SK-N-SH treated with all-trans-retinoic acid at 6 μM for 48 hours (cell line): ENCODE results near the gene CGREF1.

Source experiments
- ARNTL ChIP-seq: fragments of 450-650 bp; formaldehyde crosslinking; IDR thresholded peaks from 2 replicates; pipeline ENCODE4 v1.5.0; 2020; ENCODE audit warnings: low read depth, mild to moderate bottlenecking, moderate library complexity, borderline replicate concordance
- CSDC2 ChIP-seq: fragments of 250-450 bp; sonication (Bioruptor Pico); IDR thresholded peaks from 2 replicates; pipeline ENCODE4 v1.5.0; 2020; ENCODE audit warnings: mild to moderate bottlenecking, moderate library complexity
- CSRNP3 ChIP-seq: fragments of 250-450 bp; sonication (Bioruptor Pico); IDR thresholded peaks from 2 replicates; pipeline ENCODE4 v1.5.1; 2021; ENCODE audit warnings: mild to moderate bottlenecking, moderate library complexity
- GLIS3 ChIP-seq: fragments of 250-450 bp; sonication (Bioruptor Pico); IDR thresholded peaks from 2 replicates; pipeline ENCODE4 v1.5.0; 2020; ENCODE audit warnings: mild to moderate bottlenecking, moderate library complexity
- OSR1 ChIP-seq: fragments of 250-450 bp; sonication (Bioruptor Pico); IDR thresholded peaks from 2 replicates; pipeline ENCODE4 v1.8.0; 2022; ENCODE audit warnings: moderate library complexity, mild to moderate bottlenecking, inconsistent platforms
- PPARA ChIP-seq: fragments of 250-450 bp; sonication (Bioruptor Pico); IDR thresholded peaks from 2 replicates; pipeline ENCODE4 v1.5.0; 2020; ENCODE audit warnings: mild to moderate bottlenecking, borderline replicate concordance
- TCF4 ChIP-seq: fragments of 250-450 bp; sonication (Bioruptor Pico); IDR thresholded peaks from 2 replicates; pipeline ENCODE4 v1.8.0; 2021; ENCODE audit warnings: mild to moderate bottlenecking, moderate library complexity, borderline replicate concordance
- ZC3H10 ChIP-seq: fragments of 250-450 bp; sonication (Bioruptor Pico); IDR thresholded peaks from 2 replicates; pipeline ENCODE4 v1.5.1; 2021; ENCODE audit warnings: mild to moderate bottlenecking, moderate library complexity
- ZFP3 ChIP-seq: fragments of 250-450 bp; sonication (Bioruptor Pico); IDR thresholded peaks from 2 replicates; pipeline ENCODE4 v1.5.0; 2020; ENCODE audit warnings: mild to moderate bottlenecking, moderate library complexity
- ZFP30 ChIP-seq: fragments of 450-650 bp; formaldehyde crosslinking; IDR thresholded peaks from 2 replicates; pipeline ENCODE4 v1.5.0; 2022; ENCODE audit warnings: mild to moderate bottlenecking, moderate library complexity
- TF ChIP-seq, protein P1 (sequence below): fragments of 250-450 bp; sonication (Bioruptor Pico); IDR thresholded peaks from 2 replicates; pipeline ENCODE4 v1.8.0; 2020; ENCODE audit warnings: mild to moderate bottlenecking, moderate library complexity, borderline replicate concordance
- TF ChIP-seq, protein P2 (sequence below): fragments of 250-450 bp; sonication (Bioruptor Pico); IDR thresholded peaks from 2 replicates; pipeline ENCODE4 v1.5.0; 2020; ENCODE audit warnings: mild to moderate bottlenecking, moderate library complexity
- TF ChIP-seq, protein P3 (sequence below): fragments of 250-450 bp; sonication (Bioruptor Pico); IDR thresholded peaks from 2 replicates; pipeline ENCODE4 v1.5.1; 2020; ENCODE audit warnings: low read depth, mild to moderate bottlenecking, moderate library complexity

GRCh38 chr2:27094353-27094984, 24.5 kb downstream of the CGREF1 start:
- no peak for TF ChIP-seq TCF4
- TF ChIP-seq CSRNP3 (CRISPR knock-in tag) = no peak
- no peak for TF ChIP-seq ZFP3 (CRISPR knock-in tag)
- TF ChIP-seq PPARA = no peak
- no peak for TF ChIP-seq ZC3H10 (CRISPR knock-in tag)
- TF ChIP-seq, protein P1, sequence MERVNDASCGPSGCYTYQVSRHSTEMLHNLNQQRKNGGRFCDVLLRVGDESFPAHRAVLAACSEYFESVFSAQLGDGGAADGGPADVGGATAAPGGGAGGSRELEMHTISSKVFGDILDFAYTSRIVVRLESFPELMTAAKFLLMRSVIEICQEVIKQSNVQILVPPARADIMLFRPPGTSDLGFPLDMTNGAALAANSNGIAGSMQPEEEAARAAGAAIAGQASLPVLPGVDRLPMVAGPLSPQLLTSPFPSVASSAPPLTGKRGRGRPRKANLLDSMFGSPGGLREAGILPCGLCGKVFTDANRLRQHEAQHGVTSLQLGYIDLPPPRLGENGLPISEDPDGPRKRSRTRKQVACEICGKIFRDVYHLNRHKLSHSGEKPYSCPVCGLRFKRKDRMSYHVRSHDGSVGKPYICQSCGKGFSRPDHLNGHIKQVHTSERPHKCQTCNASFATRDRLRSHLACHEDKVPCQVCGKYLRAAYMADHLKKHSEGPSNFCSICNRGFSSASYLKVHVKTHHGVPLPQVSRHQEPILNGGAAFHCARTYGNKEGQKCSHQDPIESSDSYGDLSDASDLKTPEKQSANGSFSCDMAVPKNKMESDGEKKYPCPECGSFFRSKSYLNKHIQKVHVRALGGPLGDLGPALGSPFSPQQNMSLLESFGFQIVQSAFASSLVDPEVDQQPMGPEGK (CRISPR knock-in tag) = no peak
- no peak for TF ChIP-seq GLIS3 (CRISPR knock-in tag)
- TF ChIP-seq CSDC2 (CRISPR knock-in tag) = no peak
- TF ChIP-seq ARNTL = no peak
- TF ChIP-seq, protein P2, sequence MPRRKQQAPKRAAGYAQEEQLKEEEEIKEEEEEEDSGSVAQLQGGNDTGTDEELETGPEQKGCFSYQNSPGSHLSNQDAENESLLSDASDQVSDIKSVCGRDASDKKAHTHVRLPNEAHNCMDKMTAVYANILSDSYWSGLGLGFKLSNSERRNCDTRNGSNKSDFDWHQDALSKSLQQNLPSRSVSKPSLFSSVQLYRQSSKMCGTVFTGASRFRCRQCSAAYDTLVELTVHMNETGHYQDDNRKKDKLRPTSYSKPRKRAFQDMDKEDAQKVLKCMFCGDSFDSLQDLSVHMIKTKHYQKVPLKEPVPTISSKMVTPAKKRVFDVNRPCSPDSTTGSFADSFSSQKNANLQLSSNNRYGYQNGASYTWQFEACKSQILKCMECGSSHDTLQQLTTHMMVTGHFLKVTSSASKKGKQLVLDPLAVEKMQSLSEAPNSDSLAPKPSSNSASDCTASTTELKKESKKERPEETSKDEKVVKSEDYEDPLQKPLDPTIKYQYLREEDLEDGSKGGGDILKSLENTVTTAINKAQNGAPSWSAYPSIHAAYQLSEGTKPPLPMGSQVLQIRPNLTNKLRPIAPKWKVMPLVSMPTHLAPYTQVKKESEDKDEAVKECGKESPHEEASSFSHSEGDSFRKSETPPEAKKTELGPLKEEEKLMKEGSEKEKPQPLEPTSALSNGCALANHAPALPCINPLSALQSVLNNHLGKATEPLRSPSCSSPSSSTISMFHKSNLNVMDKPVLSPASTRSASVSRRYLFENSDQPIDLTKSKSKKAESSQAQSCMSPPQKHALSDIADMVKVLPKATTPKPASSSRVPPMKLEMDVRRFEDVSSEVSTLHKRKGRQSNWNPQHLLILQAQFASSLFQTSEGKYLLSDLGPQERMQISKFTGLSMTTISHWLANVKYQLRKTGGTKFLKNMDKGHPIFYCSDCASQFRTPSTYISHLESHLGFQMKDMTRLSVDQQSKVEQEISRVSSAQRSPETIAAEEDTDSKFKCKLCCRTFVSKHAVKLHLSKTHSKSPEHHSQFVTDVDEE (CRISPR knock-in tag) = no peak
- TF ChIP-seq ZFP30 (CRISPR knock-in tag) = no peak
- no peak for TF ChIP-seq OSR1 (CRISPR knock-in tag)
- TF ChIP-seq, protein P3, sequence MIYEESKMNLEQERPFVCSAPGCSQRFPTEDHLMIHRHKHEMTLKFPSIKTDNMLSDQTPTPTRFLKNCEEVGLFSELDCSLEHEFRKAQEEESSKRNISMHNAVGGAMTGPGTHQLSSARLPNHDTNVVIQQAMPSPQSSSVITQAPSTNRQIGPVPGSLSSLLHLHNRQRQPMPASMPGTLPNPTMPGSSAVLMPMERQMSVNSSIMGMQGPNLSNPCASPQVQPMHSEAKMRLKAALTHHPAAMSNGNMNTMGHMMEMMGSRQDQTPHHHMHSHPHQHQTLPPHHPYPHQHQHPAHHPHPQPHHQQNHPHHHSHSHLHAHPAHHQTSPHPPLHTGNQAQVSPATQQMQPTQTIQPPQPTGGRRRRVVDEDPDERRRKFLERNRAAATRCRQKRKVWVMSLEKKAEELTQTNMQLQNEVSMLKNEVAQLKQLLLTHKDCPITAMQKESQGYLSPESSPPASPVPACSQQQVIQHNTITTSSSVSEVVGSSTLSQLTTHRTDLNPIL = no peak
